Hematopoietic multipotent progenitor cell treated with erythropoietin and hydrocortisone succinate and interleukin-3 and kit ligand, for 6 days (in vitro differentiated cells): ENCODE results near the gene TTLL12.
"Not testable (repeated sequence)": the region's sequence is repeated elsewhere in the genome, so short reads cannot be mapped to it uniquely, and the experiment has no call there.

Source experiments
- DNase-seq: peaks from one replicate; pipeline ENCODE4 v3.0.0-alpha.2; 2015

The TTLL12 gene

GRCh38 chr22:43152003-43152356, 35.0 kb downstream of the TTLL12 start:
- DNase-seq = no peak

DNA sequence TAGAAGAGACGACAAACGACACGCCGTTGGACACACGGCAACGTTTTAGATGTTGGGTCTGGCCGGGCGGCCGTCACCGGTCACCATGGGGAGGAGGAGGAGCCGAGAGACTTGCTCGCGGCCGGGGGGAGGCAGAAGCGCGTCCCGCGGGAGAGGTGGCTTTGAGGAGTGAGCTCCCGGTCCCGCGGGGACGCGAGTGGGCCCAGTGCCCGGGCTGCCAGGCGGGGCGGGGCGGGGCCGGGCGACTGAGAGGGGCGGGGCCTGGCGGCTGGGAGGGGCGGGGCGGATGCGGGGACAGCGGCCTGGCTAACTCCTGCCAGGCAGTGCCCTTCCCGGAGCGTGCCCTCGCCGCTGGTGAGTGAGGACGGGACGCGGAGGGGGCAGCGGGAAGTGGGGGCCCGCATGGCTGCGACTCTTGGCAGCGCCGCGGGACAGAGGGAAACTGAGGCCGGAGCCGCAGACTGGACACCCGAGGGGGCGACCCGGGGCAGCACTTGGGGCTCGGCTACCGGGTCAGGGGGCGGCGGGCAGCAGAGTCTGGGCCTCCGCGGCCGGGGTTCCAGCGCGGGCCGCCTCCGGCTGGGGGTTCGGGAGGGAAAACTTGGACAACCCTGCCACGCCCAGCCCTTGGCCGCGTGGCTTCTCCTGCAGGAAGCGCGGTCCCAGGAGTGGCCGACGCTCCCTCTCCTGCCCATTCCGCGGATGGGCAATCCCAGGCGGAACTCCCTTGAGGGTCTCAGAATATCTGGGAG, 35.5 kb downstream of the TTLL12 start, which contains the start of gene TSPO:
TSS of gene TSPO (plus strand) at position 309 of the 752 bp plus-strand sequence. CDS start 7,680 bp downstream, outside the sequence.
- peak; percentile 74 for DNase-seq

DNA sequence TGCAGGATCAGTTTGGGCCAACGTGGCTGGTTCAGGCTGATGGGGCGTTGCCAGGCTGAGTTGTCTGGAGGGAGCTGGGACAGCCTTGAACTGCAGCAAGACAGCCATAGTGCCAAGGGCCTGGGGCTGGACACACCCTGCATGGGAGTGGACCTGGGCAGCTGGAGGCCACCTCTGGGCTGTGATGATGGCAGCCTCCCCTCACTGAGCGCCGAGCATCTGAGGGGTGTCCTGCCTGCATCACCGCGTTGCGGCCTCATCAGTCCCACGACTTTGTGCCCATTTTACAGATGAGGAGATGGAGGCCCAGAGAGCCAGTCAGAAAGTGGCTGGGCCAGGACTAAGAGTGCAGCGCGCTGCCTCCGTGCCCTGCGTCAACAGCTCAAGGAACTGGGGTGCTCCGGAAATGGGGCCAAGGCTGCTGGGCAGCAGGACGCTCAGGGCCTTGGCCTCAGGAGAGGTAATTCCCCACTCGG, 36.2 kb downstream of the TTLL12 start:
- DNase-seq = no peak

DNA sequence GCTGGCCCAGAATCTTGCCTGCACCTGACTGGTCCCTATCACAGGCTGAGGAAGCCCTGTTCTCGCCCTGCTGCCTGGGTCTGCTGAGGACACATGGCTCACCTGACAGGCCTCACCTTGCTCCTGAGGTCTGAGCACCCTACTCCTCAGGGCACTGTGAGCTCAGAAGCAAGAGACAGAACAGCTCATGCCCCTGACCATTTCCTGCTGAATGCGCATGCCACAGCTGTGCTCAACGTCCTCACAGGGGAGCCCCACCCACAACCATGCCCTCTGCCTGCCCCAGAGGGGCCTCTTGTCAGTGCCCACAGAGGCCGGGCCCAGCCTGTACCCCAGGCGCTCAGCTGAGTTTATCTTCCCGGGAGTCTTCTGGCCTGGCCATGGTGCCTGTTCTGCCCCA, 38.4 kb downstream of the TTLL12 start:
- DNase-seq = peak; percentile 75

DNA sequence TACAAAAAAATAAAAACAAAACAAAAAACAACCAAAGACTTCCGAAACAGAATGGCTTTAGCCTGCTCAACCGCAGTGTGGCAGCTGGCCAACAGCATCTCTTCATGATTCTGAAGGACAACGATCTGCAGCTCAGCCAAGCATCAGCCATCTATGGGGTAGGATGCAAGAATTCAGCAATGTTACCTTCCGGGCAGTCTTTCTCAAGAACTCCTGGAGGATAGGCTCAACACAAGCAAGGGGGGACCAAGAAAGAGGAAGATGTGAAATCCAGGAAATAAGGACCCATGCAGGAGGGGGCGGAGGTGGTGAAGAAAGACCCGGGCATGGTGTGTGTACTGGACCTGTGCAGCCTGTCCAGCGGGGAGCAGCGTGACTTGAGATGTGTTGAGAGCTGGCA, 39.1 kb downstream of the TTLL12 start:
- DNase-seq = peak; percentile 79

DNA sequence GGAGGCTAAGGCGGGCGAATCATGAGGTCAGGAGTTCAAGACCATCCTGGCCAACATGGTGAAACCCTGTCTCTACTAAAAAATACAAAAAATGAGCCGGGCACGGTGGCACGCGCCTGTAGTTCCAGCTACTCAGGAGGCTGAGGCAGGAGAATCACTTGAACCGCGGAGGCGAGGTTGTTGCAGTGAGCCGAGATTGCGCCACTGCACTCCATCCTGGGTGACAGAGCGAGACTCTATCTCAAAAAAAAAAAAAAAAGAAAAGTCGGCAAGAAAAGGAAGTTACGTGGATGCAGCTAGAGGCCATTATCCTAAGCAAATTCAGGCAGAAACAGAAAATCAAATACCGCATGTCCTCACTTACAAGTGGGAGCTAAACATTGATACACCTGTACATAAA, 40.6 kb downstream of the TTLL12 start:
- DNase-seq = not testable (repeated sequence)

DNA sequence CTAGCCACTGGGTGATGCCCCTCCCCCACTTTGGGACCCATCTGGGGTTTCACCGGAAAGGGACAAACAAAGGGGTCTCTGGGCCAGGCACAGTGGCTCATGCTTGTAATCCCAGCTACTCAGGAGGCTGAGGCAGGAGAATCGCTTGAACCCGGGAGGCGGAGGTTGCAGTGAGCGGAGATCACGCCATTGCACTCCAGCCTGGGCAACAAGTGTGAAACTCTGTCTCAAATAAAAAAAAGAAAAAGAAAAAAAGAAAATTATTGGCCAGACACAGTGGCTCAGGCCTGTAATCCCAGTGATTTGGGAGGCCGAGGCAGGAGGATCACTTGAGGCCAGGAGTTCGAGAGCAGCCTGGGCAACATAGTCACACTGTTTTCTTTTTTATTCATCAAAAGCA, 41.6 kb downstream of the TTLL12 start:
- not testable (repeated sequence) for DNase-seq

- no peak for DNase-seq
Observed at GRCh38 chr22:43144949-43145348, 42.0 kb downstream of the TTLL12 start.

GRCh38 chr22:43142880-43143562, 43.9 kb downstream of the TTLL12 start, which contains the start of gene MCAT:
Gene MCAT, minus strand, starts transcription at chr22:43143398. Its CDS starts 50 bp downstream, at chr22:43143348.
- DNase-seq = peak; percentile 92

- no peak for DNase-seq
Observed at GRCh38 chr22:43136801-43137200, 50.1 kb downstream of the TTLL12 start.

GRCh38 chr22:43136255-43136654, 50.7 kb downstream of the TTLL12 start:
- peak; percentile 74 for DNase-seq

DNA sequence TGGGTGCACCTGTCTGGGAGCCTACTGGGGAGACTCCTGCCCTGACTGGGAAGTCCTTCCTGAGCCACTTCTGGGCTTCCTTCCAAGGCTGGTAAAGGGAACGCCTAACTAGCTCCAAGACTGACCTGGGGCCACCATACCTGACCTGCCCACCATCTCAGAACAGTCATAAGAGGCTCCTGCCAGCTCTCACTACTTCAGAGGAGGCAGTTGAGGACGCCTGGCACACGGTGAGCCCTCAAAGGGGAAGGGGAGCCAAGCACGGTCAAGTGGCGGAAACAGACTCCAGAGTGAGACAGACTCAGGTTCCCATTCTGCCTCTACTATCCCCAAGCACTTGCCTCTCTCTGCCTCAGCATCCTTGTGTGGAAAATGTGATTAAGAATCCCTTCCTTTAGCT, 51.4 kb downstream of the TTLL12 start:
- no peak for DNase-seq

GRCh38 chr22:43134553-43134952, 52.4 kb downstream of the TTLL12 start:
- no peak for DNase-seq

- no peak for DNase-seq
Observed at GRCh38 chr22:43133401-43133800, 53.5 kb downstream of the TTLL12 start.

DNA sequence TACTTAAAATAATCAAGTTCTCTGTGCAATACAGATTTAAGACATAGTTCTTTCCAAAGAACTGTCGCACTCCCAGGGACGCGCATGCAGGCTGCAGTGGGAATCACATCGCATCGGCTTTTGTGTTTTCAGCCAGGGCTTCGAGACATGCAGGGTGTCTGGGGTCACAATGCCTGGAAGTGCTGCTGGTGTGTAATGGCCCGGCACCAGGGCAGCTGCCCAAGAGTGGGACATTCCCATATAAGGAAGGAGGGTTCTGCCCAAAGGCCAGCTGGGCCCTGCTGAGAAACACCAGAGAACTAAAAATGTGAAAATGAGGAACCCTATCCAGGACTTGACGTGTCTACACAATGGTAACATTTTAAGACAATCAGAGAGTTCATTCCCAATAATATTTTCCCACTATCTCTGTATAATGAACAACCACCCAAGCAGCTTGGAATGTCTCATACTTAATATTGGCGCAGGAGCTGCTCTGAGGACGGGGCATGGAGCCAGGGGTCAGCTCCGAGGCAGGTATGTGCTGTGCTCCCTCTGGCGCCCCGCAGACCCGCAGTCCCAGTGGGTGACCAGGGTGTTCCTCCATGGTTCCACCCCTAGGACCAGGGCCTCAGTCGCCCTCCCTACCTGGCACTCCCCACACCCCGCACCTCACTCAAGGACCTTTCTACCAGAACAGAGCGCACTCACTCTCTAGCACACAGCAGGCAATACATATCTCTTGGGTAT, 55.0 kb downstream of the TTLL12 start:
- DNase-seq = no peak

DNA sequence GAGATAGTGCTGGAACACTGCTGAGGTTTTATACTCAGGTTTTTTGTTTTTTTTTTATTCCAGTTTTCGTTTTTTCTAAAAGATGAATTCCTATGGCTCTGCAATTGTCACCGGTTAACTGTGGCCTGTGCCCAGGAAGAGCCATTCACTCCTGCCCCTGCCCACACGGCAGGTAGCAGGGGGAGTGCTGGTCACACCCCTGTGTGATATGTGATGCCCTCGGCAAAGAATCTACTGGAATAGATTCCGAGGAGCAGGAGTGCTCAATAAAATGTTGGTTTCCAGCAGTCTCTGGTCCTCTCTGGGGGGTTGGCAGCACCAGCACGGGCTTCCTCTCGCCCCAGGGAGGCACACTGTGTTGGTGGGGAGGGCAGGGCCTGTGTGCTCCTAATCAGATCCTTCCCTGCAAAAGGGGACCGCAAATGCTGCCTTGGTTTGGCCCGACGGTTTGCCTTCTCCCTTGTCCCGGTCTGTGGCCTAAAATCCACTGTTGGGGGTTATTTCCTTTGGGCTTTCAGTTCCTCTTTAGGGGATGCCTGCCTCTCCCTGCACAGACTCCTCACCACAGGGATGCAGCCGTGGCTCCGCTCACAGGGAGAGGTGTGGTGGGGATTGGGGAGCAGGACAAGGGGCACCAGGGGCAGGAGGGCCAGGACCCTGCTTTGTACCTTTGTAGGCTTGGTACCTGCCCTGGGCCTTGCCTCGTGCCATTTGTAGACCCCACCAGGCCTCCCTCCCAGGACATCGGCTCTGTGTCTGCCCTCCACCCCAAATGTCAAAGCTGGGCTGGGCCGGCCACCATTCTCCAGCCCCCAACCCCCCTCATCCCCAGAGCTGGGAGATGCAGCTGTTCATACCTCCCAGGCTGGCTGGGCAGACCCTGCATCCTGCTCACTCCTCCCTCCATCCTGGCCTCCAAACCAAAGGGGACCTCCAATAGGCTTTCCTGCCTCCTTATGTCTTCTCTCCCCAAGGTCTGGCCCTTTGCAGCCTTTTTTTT, 57.2 kb downstream of the TTLL12 start:
- peak; percentile 74 for DNase-seq

- DNase-seq = peak; percentile 74
Observed at GRCh38 chr22:43128928-43129424, 58.0 kb downstream of the TTLL12 start.

- DNase-seq = peak; percentile 59
Observed at GRCh38 chr22:43128116-43128515, 58.8 kb downstream of the TTLL12 start.

GRCh38 chr22:43127166-43127908, 59.6 kb downstream of the TTLL12 start:
- peak; percentile 48 for DNase-seq

GRCh38 chr22:43126501-43127165, 60.3 kb downstream of the TTLL12 start:
- DNase-seq = no peak
